PC-9 (cell line): Measurements from ENCODE around the gene ZFP14. TPM values are rescaled to one million over a fixed set of nuclear protein-coding genes. Genes with fewer than 3 reads are reported as not detected.

Experiments
- BruUV-seq: library from RNA; stranded (reverse); fragments of 400-500 nt; replicated peaks from 2 replicates; lab custom pipeline; 2021; lab: Mats Ljungman, UMichigan
- CTCF ChIA-PET: fragments of 300-600 bp; sonication (Branson Sonifier 250); formaldehyde crosslinking; loops from one replicate; lab custom pipeline; 2022; ENCODE audit warnings: antibody characterized with exemption; lab: Charles Lee
- POLR2A ChIA-PET: fragments of 300-600 bp; sonication (Branson Sonifier 250); formaldehyde crosslinking; loops from one replicate; lab custom pipeline; 2022; ENCODE audit warnings: antibody characterized with exemption; ENCODE audit not compliant: unreplicated experiment; lab: Charles Lee
- DNase-seq, 2 experiments: peaks; one replicate each; pipeline versions ENCODE4 v3.0.0 to v3.0.0-alpha.2; 2015 to 2022; ENCODE audit warnings: mixed read lengths in 1 of 2
- H2AFZ ChIP-seq: fragments of 200-600 bp; sonication (generic); 2 replicates; pipeline ENCODE4 v1.8.1; 2017; ENCODE audit warnings: antibody characterized with exemption
- H3F3A ChIP-seq: fragments of 200-600 bp; sonication (generic); 2 replicates; pipeline ENCODE4 v1.8.1; 2017; ENCODE audit warnings: antibody characterized with exemption, mild to moderate bottlenecking, low read depth; ENCODE audit not compliant: insufficient read depth
- H3K27ac ChIP-seq: fragments of 200-600 bp; sonication (generic); 2 replicates; pipeline ENCODE4 v1.6.1; 2016; ENCODE audit warnings: mixed run types
- H3K27me3 ChIP-seq: fragments of 200-600 bp; sonication (generic); 2 replicates; pipeline ENCODE4 v1.6.1; 2016; ENCODE audit warnings: low read depth, mixed run types; ENCODE audit not compliant: insufficient read depth
- H3K36me3 ChIP-seq: fragments of 200-600 bp; sonication (generic); 2 replicates; pipeline ENCODE4 v1.6.1; 2016; ENCODE audit warnings: low read depth, mixed run types
- H3K4me1 ChIP-seq: fragments of 200-600 bp; sonication (generic); replicated peaks from 2 replicates; pipeline ENCODE4 v1.6.1; 2016; ENCODE audit warnings: mixed run types; ENCODE audit not compliant: insufficient read depth
- H3K4me2 ChIP-seq: fragments of 200-600 bp; sonication (generic); 2 replicates; pipeline ENCODE4 v1.6.1; 2017; ENCODE audit warnings: mixed run types
- H3K4me3 ChIP-seq: fragments of 200-600 bp; sonication (generic); 2 replicates; pipeline ENCODE4 v1.6.1; 2016; ENCODE audit warnings: mixed run types
- H3K79me2 ChIP-seq: fragments of 200-600 bp; sonication (generic); 2 replicates; pipeline ENCODE4 v1.6.1; 2017; ENCODE audit warnings: low read depth, mixed run types
- H3K9me2 ChIP-seq: fragments of 200-600 bp; sonication (generic); 2 replicates; pipeline ENCODE4 v1.8.1; 2017; ENCODE audit warnings: mild to moderate bottlenecking; ENCODE audit not compliant: insufficient read depth
- H3K9me3 ChIP-seq: fragments of 200-600 bp; sonication (generic); 2 replicates; pipeline ENCODE4 v1.8.1; 2016; ENCODE audit warnings: low read depth; ENCODE audit not compliant: insufficient read depth
- H4K20me1 ChIP-seq: fragments of 200-600 bp; sonication (generic); 2 replicates; pipeline ENCODE4 v1.8.1; 2017; ENCODE audit not compliant: insufficient read depth
- EZH2 ChIP-seq: fragments of 200-600 bp; sonication (generic); IDR thresholded peaks from 2 replicates; pipeline ENCODE4 v1.8.0; 2017; ENCODE audit warnings: antibody characterized with exemption, low read depth
- intact Hi-C: fragments of 100-400 bp; cut with micrococcal nuclease; formaldehyde crosslinking; loops from one replicate; pipeline ENCODE4 v1.10.0; 2022; ENCODE audit not compliant: unreplicated experiment
- total RNA-seq: library from RNA; stranded (reverse); gene quantifications from 2 replicates; pipeline ENCODE4 v1.2.3, GENCODE V29; 2021
- TF ChIP-seq, protein P1 (sequence below): fragments of 200-600 bp; sonication (generic); conservative IDR thresholded peaks from 2 replicates; pipeline ENCODE4 v1.6.1; 2017; ENCODE audit warnings: mixed run types, antibody characterized with exemption, mild to moderate bottlenecking, moderate library complexity

ZFP14 gene
- total RNA-seq, 1 experiment from 2014 or later: 6.7 TPM

DNA sequence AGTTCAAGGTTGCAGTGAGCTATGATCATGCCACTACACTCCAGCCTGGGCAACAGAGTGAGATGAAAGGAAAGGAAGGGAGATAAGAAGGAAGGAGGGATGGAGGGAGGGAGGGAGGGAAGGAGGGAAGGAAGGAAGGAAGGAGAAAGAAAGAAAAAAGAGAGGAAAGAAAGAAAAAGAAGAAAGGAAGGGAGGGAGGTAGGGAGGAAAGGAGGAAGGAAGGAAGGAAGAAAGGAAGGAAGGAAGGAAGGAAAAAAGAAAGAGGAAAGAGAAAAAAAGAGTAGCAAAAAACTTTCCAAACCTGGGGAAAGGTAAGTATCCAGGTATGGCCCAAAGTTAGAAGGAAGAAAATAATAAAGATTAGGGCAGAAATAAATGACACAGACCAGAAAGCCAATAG is 7.1 kb downstream of the ZFP14 start:
- no peaks in the 10 kb centered on the region for H3F3A ChIP-seq
- H3K79me2 ChIP-seq: no peaks in the 10 kb centered on the region
- no peaks in the 10 kb centered on the region for H3K36me3 ChIP-seq
- no peak for DNase-seq
- TF ChIP-seq EZH2: no peak
- TF ChIP-seq, protein P1, sequence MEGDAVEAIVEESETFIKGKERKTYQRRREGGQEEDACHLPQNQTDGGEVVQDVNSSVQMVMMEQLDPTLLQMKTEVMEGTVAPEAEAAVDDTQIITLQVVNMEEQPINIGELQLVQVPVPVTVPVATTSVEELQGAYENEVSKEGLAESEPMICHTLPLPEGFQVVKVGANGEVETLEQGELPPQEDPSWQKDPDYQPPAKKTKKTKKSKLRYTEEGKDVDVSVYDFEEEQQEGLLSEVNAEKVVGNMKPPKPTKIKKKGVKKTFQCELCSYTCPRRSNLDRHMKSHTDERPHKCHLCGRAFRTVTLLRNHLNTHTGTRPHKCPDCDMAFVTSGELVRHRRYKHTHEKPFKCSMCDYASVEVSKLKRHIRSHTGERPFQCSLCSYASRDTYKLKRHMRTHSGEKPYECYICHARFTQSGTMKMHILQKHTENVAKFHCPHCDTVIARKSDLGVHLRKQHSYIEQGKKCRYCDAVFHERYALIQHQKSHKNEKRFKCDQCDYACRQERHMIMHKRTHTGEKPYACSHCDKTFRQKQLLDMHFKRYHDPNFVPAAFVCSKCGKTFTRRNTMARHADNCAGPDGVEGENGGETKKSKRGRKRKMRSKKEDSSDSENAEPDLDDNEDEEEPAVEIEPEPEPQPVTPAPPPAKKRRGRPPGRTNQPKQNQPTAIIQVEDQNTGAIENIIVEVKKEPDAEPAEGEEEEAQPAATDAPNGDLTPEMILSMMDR: no peak
- CTCF ChIA-PET: no interaction called here
- H3K9me3 ChIP-seq: peaks cover 7% of the 10 kb centered on the region
- H3K27me3 ChIP-seq: no peaks in the 10 kb centered on the region
- no peaks in the 10 kb centered on the region for H3K4me1 ChIP-seq
- H3K27ac ChIP-seq: no peak overlapping the region
- H4K20me1 ChIP-seq: no peaks in the 10 kb centered on the region
- no peak overlapping the region for H2AFZ ChIP-seq
- no peaks in the 10 kb centered on the region for H3K9me2 ChIP-seq
- H3K4me3 ChIP-seq: no peak overlapping the region
- H3K4me2 ChIP-seq: no peak overlapping the region
- POLR2A ChIA-PET: no interaction called here
- BruUV-seq: no TSS peak
- intact Hi-C loops: no loop called here

DNA sequence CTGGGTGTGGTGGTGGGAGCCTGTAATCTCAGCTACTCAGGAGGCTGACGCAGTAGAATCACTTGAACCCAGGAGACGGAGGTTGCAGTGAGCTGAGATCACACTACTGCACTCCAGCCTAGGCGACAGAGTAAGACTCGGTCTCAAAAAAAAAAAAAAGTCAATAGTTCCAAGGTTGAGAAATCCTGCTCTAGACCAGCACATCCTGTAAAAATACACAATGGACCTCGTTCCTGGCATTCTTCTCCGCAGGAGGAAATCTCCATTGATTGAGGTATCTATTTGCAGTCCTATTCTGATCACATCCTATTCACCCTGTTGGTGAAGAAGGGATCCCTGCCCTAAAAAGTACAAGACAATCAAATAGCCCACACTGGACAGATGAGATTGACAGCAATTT is 15.2 kb downstream of the ZFP14 start:
- intact Hi-C loops: no loop called here

DNA sequence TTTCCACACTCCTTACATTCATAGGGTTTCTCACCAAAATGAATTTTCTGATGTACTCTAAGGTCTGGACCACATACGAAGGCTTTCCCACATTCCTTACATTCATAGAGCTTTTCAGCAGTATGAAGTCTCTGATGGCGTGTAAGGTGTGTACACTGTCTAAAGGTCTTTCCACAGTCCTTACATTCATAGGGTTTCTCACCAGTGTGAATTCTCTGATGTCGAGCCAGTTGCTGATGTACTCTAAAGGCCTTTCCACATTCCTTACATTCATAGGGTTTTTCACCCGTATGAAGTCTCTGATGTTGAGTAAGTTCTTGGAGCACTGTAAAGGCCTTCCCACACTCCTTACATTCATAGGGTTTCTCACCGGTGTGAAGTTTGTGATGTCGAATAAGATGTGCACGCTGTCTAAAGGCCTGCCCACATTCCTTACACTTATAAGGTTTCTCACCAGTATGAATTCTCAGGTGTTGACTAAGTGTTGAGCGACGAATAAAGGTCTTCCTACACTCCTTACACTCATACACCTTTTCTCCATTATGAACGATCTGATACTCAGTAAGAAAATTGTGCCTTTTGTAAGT is 38.1 kb downstream of the ZFP14 start:
- ChIA-PET POLR2A (no interaction called here), CTCF (no interaction called here)
- no peaks in the 10 kb centered on the region for H3K79me2 ChIP-seq
- TF ChIP-seq EZH2: no peak
- TF ChIP-seq, protein P1: no peak
- no peak overlapping the region for H3K4me2 ChIP-seq
- no peaks in the 10 kb centered on the region for H3K4me1 ChIP-seq
- H3K27ac ChIP-seq: no peak overlapping the region
- H3K4me3 ChIP-seq: no peak overlapping the region
- intact Hi-C loops: no loop called here
- no peaks in the 10 kb centered on the region for H3K9me2 ChIP-seq
- no TSS peak for BruUV-seq
- 0 out of 2 replicates have a peak, but pooled peaks cover 4% of the 10 kb centered on the region for H3K36me3 ChIP-seq
- no peaks in the 10 kb centered on the region for H3K27me3 ChIP-seq
- H3K9me3 ChIP-seq: peaks cover 56% of the 10 kb centered on the region
- no peak overlapping the region for H2AFZ ChIP-seq
- H3F3A ChIP-seq: no peaks in the 10 kb centered on the region
- DNase-seq: no peak
- H4K20me1 ChIP-seq: no peaks in the 10 kb centered on the region

More for the DNA sequence above, 15.2 kb downstream of the ZFP14 start:
- TF ChIP-seq, protein P1: no peak
- no peak for TF ChIP-seq EZH2
- Histone ChIP-seq H3K4me1 (no peaks in the 10 kb centered on the region), H3K9me2 (no peaks in the 10 kb centered on the region), H2AFZ (no peak overlapping the region), H3K4me3 (no peak overlapping the region), H3K4me2 (no peak overlapping the region), H3K36me3 (peaks cover 4% of the 10 kb centered on the region), H3K27ac (no peak overlapping the region), H3K27me3 (no peaks in the 10 kb centered on the region), H3K79me2 (no peaks in the 10 kb centered on the region), H4K20me1 (no peaks in the 10 kb centered on the region), H3K9me3 (no peaks in the 10 kb centered on the region), H3F3A (no peaks in the 10 kb centered on the region)
- CTCF ChIA-PET: no interaction called here
- no TSS peak for BruUV-seq
- DNase-seq: no peak
- POLR2A ChIA-PET: no interaction called here
